ENCODE measurements around the gene OR52D1. TPM values are rescaled to one million over a fixed set of nuclear protein-coding genes. Genes with fewer than 3 reads are reported as not detected.

Gene OR52D1
- total RNA-seq, 4 donors from 2014 or later = not detected

DNA sequence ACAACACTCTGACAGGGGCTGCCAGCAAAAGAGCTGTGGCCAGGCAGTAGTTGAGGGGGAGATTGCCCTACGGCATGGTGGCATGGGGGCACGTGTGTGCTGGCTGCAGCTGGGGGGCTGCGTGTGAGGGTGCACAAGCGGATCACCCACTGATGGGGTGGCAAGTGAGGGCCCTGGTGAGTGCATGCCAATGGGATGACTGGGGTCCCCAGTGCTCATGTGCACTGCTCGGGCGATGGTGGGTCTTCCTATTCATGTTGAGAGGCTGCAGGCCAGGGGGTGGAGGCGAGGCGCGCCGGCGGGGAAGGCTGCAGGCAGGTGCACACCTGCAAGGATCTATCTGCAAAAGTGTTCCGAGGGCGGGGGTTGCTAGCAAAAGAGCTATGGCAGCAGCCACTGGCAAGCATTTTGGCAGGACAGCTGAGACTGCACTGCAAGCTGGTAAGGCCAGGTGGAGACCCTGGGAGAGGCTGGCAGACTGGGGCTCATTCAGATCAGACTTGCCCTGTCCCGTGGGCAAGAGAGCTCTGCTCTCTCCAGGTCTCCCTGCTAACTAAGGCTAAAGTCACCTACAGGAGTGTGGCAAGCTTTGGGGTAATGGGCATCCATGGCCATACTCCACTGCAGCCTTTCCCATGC is 27.4 kb upstream of the OR52D1 start:
- DNase-seq (ENCODE audit: extremely low spot score) = no peak
- no peaks in the 10 kb centered on the region for H3K36me3 ChIP-seq
- no peak overlapping the region for H3K4me3 ChIP-seq
- no peaks in the 10 kb centered on the region for H3K4me1 ChIP-seq
- H3K9me3 ChIP-seq = no peaks in the 10 kb centered on the region
- TF ChIP-seq POLR2AphosphoS5 (IDR thresholded peaks at IDR 0.05) = no peak
- TF ChIP-seq, protein P1, sequence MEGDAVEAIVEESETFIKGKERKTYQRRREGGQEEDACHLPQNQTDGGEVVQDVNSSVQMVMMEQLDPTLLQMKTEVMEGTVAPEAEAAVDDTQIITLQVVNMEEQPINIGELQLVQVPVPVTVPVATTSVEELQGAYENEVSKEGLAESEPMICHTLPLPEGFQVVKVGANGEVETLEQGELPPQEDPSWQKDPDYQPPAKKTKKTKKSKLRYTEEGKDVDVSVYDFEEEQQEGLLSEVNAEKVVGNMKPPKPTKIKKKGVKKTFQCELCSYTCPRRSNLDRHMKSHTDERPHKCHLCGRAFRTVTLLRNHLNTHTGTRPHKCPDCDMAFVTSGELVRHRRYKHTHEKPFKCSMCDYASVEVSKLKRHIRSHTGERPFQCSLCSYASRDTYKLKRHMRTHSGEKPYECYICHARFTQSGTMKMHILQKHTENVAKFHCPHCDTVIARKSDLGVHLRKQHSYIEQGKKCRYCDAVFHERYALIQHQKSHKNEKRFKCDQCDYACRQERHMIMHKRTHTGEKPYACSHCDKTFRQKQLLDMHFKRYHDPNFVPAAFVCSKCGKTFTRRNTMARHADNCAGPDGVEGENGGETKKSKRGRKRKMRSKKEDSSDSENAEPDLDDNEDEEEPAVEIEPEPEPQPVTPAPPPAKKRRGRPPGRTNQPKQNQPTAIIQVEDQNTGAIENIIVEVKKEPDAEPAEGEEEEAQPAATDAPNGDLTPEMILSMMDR (IDR thresholded peaks at IDR 0.05) = no peak
- no peak for TF ChIP-seq EP300 (IDR thresholded peaks at IDR 0.05)
- TF ChIP-seq POLR2A (IDR thresholded peaks at IDR 0.05; ENCODE audit: low read depth) = no peak
- H3K27ac ChIP-seq (replicated peaks in 1 of 4) = no peak overlapping the region
- 95% methylated on average over 10 of the region's 14 CpGs for WGBS
- no peaks in the 10 kb centered on the region for H3K27me3 ChIP-seq
- intact Hi-C loops (cut with DNase I) = no loop called here

DNA sequence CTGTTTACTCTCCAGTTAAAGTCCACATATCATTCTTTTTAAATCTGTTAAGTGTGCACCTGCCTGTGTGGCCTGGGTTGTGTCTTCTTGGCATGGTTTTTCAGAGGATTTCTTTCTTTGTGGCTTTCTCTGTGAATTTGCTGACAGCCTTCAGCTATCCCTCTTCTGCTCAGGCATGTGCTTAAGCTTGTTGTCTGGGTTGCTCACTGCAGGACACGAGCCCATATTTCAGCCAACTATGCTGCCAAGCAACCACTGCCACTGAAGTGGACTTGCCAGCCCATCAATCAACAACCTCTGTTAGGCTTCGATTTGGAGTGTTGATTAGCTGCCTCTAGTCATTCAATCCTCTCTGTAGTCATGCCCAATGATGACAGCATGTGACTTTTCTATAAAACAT is 21.0 kb upstream of the OR52D1 start:
- no peak overlapping the region for H3K27ac ChIP-seq (replicated peaks in 1 of 4)
- TF ChIP-seq EP300 (IDR thresholded peaks at IDR 0.05) = no peak
- H3K4me1 ChIP-seq = no peaks in the 10 kb centered on the region
- H3K27me3 ChIP-seq = no peaks in the 10 kb centered on the region
- H3K9me3 ChIP-seq = no peaks in the 10 kb centered on the region
- DNase-seq (ENCODE audit: extremely low spot score) = no peak
- H3K4me3 ChIP-seq = no peak overlapping the region
- intact Hi-C loops (cut with DNase I) = no loop called here
- 42% methylated on average over 2 of the region's 2 CpGs for WGBS
- no peaks in the 10 kb centered on the region for H3K36me3 ChIP-seq

DNA sequence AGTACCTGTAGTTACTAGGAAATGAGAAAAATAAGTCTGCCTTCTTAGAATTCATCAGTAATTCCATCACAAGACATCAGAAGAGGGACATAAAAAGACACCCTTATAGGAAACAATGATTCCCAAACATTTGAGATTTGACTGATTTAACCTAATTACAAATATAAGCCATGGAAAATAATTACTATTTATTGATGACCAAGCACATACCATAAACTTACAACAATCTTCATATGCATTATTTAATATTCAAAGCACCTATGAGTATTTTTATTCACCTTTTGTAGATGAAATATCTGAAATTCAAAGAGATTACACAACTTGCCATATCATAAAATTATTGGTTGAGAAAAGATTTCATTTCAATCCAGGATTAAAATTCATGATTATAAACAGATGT is 14.6 kb upstream of the OR52D1 start:
- Histone ChIP-seq H3K27me3 (no peaks in the 10 kb centered on the region), H3K36me3 (no peaks in the 10 kb centered on the region), H3K4me3 (no peak overlapping the region), H3K9me3 (no peaks in the 10 kb centered on the region), H3K27ac (replicated peaks in 1 of 4) (no peak overlapping the region), H3K4me1 (no peaks in the 10 kb centered on the region)
- TF ChIP-seq POLR2A (IDR thresholded peaks at IDR 0.05; ENCODE audit: low read depth) (no peak), POLR2AphosphoS5 (IDR thresholded peaks at IDR 0.05) (no peak), EP300 (IDR thresholded peaks at IDR 0.05) (no peak)
- TF ChIP-seq, protein P1 (IDR thresholded peaks at IDR 0.05) = no peak
- no peak for DNase-seq (ENCODE audit: extremely low spot score)
- intact Hi-C loops (cut with DNase I) = no loop called here

DNA sequence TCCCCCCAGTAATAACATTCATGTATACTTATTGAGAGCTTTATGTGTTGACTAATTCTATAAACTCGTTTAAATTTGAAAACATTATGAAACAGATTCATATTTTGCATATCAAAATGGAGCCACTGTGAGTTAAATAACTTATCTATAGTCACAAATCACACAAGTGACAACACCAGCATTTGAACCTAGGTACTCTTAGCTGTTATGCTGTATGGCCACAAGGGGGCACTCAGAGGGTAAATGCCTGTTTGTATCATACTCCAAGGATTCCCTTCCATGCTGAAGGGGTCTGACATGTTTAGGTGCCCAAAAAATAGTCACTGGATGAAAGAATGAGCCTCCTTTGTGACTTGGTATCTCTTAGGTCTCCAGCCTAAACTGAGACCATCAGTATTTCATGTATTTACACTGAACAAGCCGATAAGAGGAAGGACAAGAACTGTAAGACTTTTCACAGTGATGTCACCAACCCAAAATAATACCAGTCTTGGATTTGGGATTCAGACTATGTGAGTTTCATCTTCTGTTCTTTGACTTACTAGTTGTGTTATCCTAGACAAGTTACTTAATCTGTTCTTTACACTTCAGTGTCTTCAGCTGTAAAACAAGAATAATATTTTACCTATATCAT is 12.2 kb upstream of the OR52D1 start:
- H3K36me3 ChIP-seq = no peaks in the 10 kb centered on the region
- intact Hi-C loops (cut with DNase I) = loop anchor here (1.0 kb wide), 1 partner anchor 332 kb away; the partner anchor contains the start of gene OR52N2
- DNase-seq (ENCODE audit: extremely low spot score) = no peak
- H3K4me1 ChIP-seq = no peaks in the 10 kb centered on the region
- H3K4me3 ChIP-seq = no peak overlapping the region
- H3K27ac ChIP-seq (replicated peaks in 1 of 4) = no peak overlapping the region
- H3K9me3 ChIP-seq = no peaks in the 10 kb centered on the region
- TF ChIP-seq, protein P1 (IDR thresholded peaks at IDR 0.05) = peak; percentile 60 to 77 (median 62)
- no peak for TF ChIP-seq EP300 (IDR thresholded peaks at IDR 0.05)
- H3K27me3 ChIP-seq = no peaks in the 10 kb centered on the region
- WGBS = 47% methylated on average over 2 of the region's 2 CpGs

DNA sequence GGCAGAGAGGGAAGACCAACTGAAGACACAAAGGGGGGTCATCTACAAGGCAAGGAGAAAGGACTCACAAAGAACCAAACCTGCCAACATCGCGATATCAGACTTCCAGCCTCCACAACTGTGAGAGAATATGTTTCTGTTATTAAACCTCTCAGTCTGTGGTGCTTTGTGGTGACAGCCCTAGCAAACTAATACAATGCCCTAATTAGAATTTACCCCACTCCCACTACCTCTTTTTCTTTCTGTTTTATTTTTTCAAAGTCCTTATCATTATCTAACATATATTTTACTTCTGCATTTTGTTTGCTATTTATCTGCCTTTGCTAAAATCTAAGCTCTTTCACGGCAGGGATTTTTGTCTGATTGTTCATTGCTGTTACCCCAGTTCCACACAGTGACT is 2.5 kb upstream of the OR52D1 start:
- Histone ChIP-seq H3K36me3 (no peaks in the 10 kb centered on the region), H3K27ac (replicated peaks in 1 of 4) (no peak overlapping the region), H3K4me3 (no peak overlapping the region), H3K4me1 (no peaks in the 10 kb centered on the region), H3K9me3 (no peaks in the 10 kb centered on the region), H3K27me3 (no peaks in the 10 kb centered on the region)
- DNase-seq (ENCODE audit: extremely low spot score) = no peak
- intact Hi-C loops (cut with DNase I) = no loop called here
- TF ChIP-seq, protein P1 (IDR thresholded peaks at IDR 0.05) = no peak
- TF ChIP-seq EP300 (IDR thresholded peaks at IDR 0.05) (no peak), POLR2AphosphoS5 (IDR thresholded peaks at IDR 0.05) (no peak), POLR2A (IDR thresholded peaks at IDR 0.05; ENCODE audit: low read depth) (no peak)
- 90% methylated on average over 3 of the region's 3 CpGs for WGBS

All from esophagus muscularis mucosa (tissue), 4 donors.